GM23338 (cell line): ENCODE measurements around the gene PPFIA1. TPM values are rescaled to one million over a fixed set of nuclear protein-coding genes. Genes with fewer than 3 reads are reported as not detected.

Experiments
- ATAC-seq: fragments of 200-7000 bp; cut with Tn5 transposase; 3 replicates; pipeline ENCODE4 v1.9.1; 2020
- DNase-seq: peaks from one replicate; pipeline ENCODE4 v3.0.0-alpha.2; 2015; ENCODE audit warnings: low spot score
- H2AFZ ChIP-seq: fragments of 200-600 bp; sonication (generic); 2 replicates; pipeline ENCODE4 v1.8.0; 2016; ENCODE audit warnings: antibody characterized with exemption, mild to moderate bottlenecking, moderate library complexity
- H3F3A ChIP-seq: fragments of 200-600 bp; sonication (generic); replicated peaks from 2 replicates; pipeline ENCODE4 v1.8.0; 2017; ENCODE audit warnings: antibody characterized with exemption, mixed run types, low read depth
- H3K27ac ChIP-seq: fragments of 200-600 bp; sonication (generic); 2 replicates; pipeline ENCODE4 v1.6.1; 2016; ENCODE audit warnings: low read depth
- H3K27me3 ChIP-seq: fragments of 200-600 bp; sonication (generic); 2 replicates; pipeline ENCODE4 v1.8.0; 2016; ENCODE audit warnings: mild to moderate bottlenecking, mixed run types, moderate library complexity; ENCODE audit not compliant: insufficient read depth
- H3K36me3 ChIP-seq: fragments of 200-600 bp; sonication (generic); 2 replicates; pipeline ENCODE4 v1.8.0; 2016; ENCODE audit warnings: mild to moderate bottlenecking; ENCODE audit not compliant: insufficient read depth
- H3K4me1 ChIP-seq: fragments of 200-600 bp; sonication (generic); 2 replicates; pipeline ENCODE4 v1.8.0; 2016; ENCODE audit warnings: mild to moderate bottlenecking, moderate library complexity; ENCODE audit not compliant: insufficient read depth
- H3K4me2 ChIP-seq: fragments of 200-600 bp; sonication (generic); 2 replicates; pipeline ENCODE4 v1.7.1; 2017; ENCODE audit warnings: mixed run types
- H3K4me3 ChIP-seq: fragments of 200-600 bp; sonication (generic); 2 replicates; pipeline ENCODE4 v1.6.1; 2016; ENCODE audit warnings: mixed run types
- H3K79me2 ChIP-seq: fragments of 200-600 bp; sonication (generic); replicated peaks from 2 replicates; pipeline ENCODE4 v1.8.0; 2017; ENCODE audit warnings: mild to moderate bottlenecking; ENCODE audit not compliant: insufficient read depth
- H3K9me2 ChIP-seq: fragments of 200-600 bp; sonication (generic); 2 replicates; pipeline ENCODE4 v1.8.0; 2017; ENCODE audit not compliant: insufficient read depth
- H4K20me1 ChIP-seq: fragments of 200-600 bp; sonication (generic); replicated peaks from 2 replicates; pipeline ENCODE4 v1.8.0; 2017; ENCODE audit warnings: mild to moderate bottlenecking; ENCODE audit not compliant: insufficient read depth
- H3K27ac Mint-ChIP-seq: 2 replicates; pipeline ENCODE4 v1.8.0; 2020; ENCODE audit warnings: inconsistent platforms, mild to moderate bottlenecking, moderate library complexity, mixed read lengths
- H3K27me3 Mint-ChIP-seq: 3 replicates; pipeline ENCODE4 v1.8.0; 2022; ENCODE audit warnings: low read depth, mild to moderate bottlenecking, moderate library complexity, mixed read lengths, inconsistent platforms; ENCODE audit not compliant: insufficient read depth, poor library complexity
- H3K36me3 Mint-ChIP-seq: 3 replicates; pipeline ENCODE4 v1.8.0; 2021; ENCODE audit warnings: low read depth, mild to moderate bottlenecking, inconsistent platforms, moderate library complexity, mixed read lengths
- H3K4me1 Mint-ChIP-seq: 3 replicates; pipeline ENCODE4 v1.8.0; 2020; ENCODE audit warnings: mild to moderate bottlenecking, inconsistent platforms, mixed read lengths
- H3K4me3 Mint-ChIP-seq: 3 replicates; pipeline ENCODE4 v1.8.0; 2021; ENCODE audit warnings: moderate library complexity, mild to moderate bottlenecking, inconsistent platforms, mixed read lengths
- H3K9me3 Mint-ChIP-seq: 3 replicates; pipeline ENCODE4 v1.8.0; 2020; ENCODE audit warnings: moderate library complexity, mild to moderate bottlenecking, inconsistent platforms, mixed read lengths
- POLR2AphosphoS5 ChIP-seq: IDR thresholded peaks from 2 replicates; pipeline ENCODE4 v1.6.1; 2016; ENCODE audit warnings: antibody characterized with exemption, low read depth
- polyA plus RNA-seq: library from polyadenylated mRNA; unstranded; fragments of >200 nt; fragmentation: Nextera tagmentation; extraction: Ambion mirVana; gene quantifications from 2 replicates; pipeline ENCODE4 v1.2.1, GENCODE V29; 2016
- total RNA-seq: library from RNA; depleted of rRNA; stranded (reverse); fragments of >200 nt; shearing (Covaris generic); gene quantifications from 2 replicates; pipeline ENCODE4 v1.2.3, GENCODE V29; 2014
- TF ChIP-seq, protein P1 (sequence below), 2 experiments: fragments of 200-600 bp in 1 of 2; sonication (generic) in 1 of 2; conservative IDR thresholded peaks; 2 replicates each; pipeline versions ENCODE4 v1.5.1 to v1.6.1; 2016 to 2017; ENCODE audit warnings: antibody characterized with exemption in 2 of 2, low read depth in 2 of 2, mild to moderate bottlenecking in 2 of 2, moderate library complexity in 1 of 2
- TF ChIP-seq, protein P2 (sequence below): IDR thresholded peaks from one replicate; pipeline ENCODE4 v1.6.1; 2018; ENCODE audit warnings: antibody characterized with exemption; ENCODE audit not compliant: unreplicated experiment
- TF ChIP-seq, protein P3 (sequence below): fragments of 250-450 bp; sonication (Bioruptor Pico); IDR thresholded peaks from 2 replicates; pipeline ENCODE4 v1.5.0; 2020; ENCODE audit warnings: mild to moderate bottlenecking, moderate library complexity

The PPFIA1 gene
- total and polyA plus RNA-seq, 2 experiments from 2014 or later, result 41.7 to 62.0 TPM

DNA sequence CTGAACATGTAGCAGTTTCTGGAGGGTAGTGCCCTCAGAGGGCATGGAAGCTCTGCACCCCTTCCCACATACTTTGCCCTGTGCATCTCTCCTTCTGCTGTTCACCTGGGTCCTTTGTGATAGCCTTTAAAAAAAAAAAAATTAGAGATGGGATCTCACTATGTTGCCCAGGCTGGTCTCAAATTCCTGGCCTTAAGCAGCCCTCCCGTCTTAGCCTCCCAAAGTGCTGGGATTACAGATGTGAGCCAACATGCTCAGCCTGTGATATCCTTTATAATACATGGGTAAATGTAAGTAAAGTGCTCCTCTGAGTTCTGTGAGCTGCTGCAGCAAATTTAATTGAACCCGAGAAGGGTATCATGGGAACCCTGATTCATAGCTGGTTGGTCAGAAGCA lies 33.7 kb downstream of the PPFIA1 start (continued):
- TF ChIP-seq, protein P1, sequence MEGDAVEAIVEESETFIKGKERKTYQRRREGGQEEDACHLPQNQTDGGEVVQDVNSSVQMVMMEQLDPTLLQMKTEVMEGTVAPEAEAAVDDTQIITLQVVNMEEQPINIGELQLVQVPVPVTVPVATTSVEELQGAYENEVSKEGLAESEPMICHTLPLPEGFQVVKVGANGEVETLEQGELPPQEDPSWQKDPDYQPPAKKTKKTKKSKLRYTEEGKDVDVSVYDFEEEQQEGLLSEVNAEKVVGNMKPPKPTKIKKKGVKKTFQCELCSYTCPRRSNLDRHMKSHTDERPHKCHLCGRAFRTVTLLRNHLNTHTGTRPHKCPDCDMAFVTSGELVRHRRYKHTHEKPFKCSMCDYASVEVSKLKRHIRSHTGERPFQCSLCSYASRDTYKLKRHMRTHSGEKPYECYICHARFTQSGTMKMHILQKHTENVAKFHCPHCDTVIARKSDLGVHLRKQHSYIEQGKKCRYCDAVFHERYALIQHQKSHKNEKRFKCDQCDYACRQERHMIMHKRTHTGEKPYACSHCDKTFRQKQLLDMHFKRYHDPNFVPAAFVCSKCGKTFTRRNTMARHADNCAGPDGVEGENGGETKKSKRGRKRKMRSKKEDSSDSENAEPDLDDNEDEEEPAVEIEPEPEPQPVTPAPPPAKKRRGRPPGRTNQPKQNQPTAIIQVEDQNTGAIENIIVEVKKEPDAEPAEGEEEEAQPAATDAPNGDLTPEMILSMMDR (conservative IDR thresholded peaks at IDR 0.05; ENCODE audit: low read depth in 2 of 2), result no peak
- TF ChIP-seq, protein P2, sequence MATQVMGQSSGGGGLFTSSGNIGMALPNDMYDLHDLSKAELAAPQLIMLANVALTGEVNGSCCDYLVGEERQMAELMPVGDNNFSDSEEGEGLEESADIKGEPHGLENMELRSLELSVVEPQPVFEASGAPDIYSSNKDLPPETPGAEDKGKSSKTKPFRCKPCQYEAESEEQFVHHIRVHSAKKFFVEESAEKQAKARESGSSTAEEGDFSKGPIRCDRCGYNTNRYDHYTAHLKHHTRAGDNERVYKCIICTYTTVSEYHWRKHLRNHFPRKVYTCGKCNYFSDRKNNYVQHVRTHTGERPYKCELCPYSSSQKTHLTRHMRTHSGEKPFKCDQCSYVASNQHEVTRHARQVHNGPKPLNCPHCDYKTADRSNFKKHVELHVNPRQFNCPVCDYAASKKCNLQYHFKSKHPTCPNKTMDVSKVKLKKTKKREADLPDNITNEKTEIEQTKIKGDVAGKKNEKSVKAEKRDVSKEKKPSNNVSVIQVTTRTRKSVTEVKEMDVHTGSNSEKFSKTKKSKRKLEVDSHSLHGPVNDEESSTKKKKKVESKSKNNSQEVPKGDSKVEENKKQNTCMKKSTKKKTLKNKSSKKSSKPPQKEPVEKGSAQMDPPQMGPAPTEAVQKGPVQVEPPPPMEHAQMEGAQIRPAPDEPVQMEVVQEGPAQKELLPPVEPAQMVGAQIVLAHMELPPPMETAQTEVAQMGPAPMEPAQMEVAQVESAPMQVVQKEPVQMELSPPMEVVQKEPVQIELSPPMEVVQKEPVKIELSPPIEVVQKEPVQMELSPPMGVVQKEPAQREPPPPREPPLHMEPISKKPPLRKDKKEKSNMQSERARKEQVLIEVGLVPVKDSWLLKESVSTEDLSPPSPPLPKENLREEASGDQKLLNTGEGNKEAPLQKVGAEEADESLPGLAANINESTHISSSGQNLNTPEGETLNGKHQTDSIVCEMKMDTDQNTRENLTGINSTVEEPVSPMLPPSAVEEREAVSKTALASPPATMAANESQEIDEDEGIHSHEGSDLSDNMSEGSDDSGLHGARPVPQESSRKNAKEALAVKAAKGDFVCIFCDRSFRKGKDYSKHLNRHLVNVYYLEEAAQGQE, result no peak

DNA sequence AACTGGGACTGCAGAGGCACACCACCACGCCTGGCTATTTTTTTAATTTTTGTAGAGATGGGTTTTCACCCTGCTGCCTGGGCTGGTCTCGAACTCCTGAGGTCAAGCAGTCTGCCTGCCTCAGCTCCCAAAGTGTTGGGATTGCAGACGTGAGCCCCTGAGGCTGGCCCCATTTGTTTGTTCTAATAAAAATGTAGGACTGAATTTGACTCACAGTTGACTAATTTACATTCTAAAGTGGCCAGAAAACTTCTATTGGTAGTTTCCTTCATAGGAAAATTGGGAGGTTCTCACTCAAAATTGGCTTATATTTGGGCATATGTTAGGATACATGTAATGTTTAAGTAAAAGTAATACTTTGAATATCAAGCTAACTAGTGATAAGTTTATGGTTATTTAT lies 35.0 kb downstream of the PPFIA1 start:
- no peak overlapping the region for H3K4me3 Mint-ChIP-seq
- Histone ChIP-seq H3K9me2 (no peaks in the 10 kb centered on the region), H3K4me2 (no peak overlapping the region), H3K27me3 (no peaks in the 10 kb centered on the region), H4K20me1 (peaks cover 24% of the 10 kb centered on the region), H3K79me2 (peaks cover 82% of the 10 kb centered on the region), H3K27ac (no peak overlapping the region), H3K4me1 (0 out of 2 replicates have a peak, but pooled peaks cover under 1% of the 10 kb centered on the region), H3K4me3 (no peak overlapping the region), H3K36me3 (peaks cover 5% of the 10 kb centered on the region; the same call in 1 of the 2 replicates), H2AFZ (no peak overlapping the region), H3F3A (0 out of 2 replicates have a peak, but pooled peaks cover 3% of the 10 kb centered on the region)
- no peaks in the 10 kb centered on the region for H3K9me3 Mint-ChIP-seq
- DNase-seq, result no peak
- TF ChIP-seq, protein P1 (conservative IDR thresholded peaks at IDR 0.05; ENCODE audit: low read depth in 2 of 2), result no peak
- TF ChIP-seq, protein P3, sequence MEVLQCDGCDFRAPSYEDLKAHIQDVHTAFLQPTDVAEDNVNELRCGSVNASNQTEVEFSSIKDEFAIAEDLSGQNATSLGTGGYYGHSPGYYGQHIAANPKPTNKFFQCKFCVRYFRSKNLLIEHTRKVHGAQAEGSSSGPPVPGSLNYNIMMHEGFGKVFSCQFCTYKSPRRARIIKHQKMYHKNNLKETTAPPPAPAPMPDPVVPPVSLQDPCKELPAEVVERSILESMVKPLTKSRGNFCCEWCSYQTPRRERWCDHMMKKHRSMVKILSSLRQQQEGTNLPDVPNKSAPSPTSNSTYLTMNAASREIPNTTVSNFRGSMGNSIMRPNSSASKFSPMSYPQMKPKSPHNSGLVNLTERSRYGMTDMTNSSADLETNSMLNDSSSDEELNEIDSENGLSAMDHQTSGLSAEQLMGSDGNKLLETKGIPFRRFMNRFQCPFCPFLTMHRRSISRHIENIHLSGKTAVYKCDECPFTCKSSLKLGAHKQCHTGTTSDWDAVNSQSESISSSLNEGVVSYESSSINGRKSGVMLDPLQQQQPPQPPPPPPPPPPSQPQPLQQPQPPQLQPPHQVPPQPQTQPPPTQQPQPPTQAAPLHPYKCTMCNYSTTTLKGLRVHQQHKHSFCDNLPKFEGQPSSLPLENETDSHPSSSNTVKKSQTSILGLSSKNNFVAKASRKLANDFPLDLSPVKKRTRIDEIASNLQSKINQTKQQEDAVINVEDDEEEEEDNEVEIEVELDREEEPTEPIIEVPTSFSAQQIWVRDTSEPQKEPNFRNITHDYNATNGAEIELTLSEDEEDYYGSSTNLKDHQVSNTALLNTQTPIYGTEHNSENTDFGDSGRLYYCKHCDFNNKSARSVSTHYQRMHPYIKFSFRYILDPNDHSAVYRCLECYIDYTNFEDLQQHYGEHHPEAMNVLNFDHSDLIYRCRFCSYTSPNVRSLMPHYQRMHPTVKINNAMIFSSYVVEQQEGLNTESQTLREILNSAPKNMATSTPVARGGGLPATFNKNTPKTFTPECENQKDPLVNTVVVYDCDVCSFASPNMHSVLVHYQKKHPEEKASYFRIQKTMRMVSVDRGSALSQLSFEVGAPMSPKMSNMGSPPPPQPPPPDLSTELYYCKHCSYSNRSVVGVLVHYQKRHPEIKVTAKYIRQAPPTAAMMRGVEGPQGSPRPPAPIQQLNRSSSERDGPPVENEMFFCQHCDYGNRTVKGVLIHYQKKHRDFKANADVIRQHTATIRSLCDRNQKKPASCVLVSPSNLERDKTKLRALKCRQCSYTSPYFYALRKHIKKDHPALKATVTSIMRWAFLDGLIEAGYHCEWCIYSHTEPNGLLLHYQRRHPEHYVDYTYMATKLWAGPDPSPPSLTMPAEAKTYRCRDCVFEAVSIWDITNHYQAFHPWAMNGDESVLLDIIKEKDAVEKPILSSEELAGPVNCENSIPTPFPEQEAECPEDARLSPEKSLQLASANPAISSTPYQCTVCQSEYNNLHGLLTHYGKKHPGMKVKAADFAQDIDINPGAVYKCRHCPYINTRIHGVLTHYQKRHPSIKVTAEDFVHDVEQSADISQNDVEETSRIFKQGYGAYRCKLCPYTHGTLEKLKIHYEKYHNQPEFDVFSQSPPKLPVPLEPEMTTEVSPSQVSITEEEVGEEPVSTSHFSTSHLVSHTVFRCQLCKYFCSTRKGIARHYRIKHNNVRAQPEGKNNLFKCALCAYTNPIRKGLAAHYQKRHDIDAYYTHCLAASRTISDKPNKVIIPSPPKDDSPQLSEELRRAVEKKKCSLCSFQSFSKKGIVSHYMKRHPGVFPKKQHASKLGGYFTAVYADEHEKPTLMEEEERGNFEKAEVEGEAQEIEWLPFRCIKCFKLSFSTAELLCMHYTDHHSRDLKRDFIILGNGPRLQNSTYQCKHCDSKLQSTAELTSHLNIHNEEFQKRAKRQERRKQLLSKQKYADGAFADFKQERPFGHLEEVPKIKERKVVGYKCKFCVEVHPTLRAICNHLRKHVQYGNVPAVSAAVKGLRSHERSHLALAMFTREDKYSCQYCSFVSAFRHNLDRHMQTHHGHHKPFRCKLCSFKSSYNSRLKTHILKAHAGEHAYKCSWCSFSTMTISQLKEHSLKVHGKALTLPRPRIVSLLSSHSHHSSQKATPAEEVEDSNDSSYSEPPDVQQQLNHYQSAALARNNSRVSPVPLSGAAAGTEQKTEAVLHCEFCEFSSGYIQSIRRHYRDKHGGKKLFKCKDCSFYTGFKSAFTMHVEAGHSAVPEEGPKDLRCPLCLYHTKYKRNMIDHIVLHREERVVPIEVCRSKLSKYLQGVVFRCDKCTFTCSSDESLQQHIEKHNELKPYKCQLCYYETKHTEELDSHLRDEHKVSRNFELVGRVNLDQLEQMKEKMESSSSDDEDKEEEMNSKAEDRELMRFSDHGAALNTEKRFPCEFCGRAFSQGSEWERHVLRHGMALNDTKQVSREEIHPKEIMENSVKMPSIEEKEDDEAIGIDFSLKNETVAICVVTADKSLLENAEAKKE (CRISPR knock-in tag), result no peak
- no peak for TF ChIP-seq POLR2AphosphoS5
- no peak for ATAC-seq
- H3K4me1 Mint-ChIP-seq, result peaks cover 13% of the 10 kb centered on the region; the same call in 2 of the 3 replicates
- peaks cover 36% of the 10 kb centered on the region for H3K36me3 Mint-ChIP-seq
- no peaks in the 10 kb centered on the region for H3K27me3 Mint-ChIP-seq
- peak overlapping the region; percentile 21; the same call in 1 of the 2 replicates for H3K27ac Mint-ChIP-seq
